ENCODE results near the gene TP53BP2. TPM values are rescaled to one million over a fixed set of nuclear protein-coding genes. Genes with fewer than 3 reads are reported as not detected.

The TP53BP2 gene
- total RNA-seq, 4 donors from 2014 or later = 33.9 to 73.2 (median 52.3) TPM

DNA sequence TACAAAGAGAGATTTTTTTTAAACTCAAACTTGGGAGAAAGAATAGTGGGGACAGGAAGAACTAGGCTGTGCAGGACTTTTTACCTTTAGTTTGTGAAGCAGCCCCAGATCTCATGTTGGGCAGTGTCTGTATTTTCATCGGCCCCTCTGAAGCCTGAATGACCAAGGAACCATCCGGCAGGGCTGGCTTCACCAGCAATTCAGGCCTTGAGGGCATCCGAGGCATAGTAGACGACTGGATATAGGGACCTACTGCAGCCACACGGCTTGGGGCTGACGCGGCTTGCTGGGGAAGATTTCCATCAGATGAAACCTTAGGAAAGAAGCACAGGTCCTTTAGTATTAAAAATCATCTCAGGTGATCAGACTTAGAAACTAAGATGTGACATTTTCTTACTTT, 43.7 kb downstream of the TP53BP2 start:
- H3K4me1 ChIP-seq = no peaks in the 10 kb centered on the region
- no peak overlapping the region for H3K27ac ChIP-seq
- no peaks in the 10 kb centered on the region for H3K27me3 ChIP-seq
- H3K4me3 ChIP-seq = no peak overlapping the region
- TF ChIP-seq, protein P1, sequence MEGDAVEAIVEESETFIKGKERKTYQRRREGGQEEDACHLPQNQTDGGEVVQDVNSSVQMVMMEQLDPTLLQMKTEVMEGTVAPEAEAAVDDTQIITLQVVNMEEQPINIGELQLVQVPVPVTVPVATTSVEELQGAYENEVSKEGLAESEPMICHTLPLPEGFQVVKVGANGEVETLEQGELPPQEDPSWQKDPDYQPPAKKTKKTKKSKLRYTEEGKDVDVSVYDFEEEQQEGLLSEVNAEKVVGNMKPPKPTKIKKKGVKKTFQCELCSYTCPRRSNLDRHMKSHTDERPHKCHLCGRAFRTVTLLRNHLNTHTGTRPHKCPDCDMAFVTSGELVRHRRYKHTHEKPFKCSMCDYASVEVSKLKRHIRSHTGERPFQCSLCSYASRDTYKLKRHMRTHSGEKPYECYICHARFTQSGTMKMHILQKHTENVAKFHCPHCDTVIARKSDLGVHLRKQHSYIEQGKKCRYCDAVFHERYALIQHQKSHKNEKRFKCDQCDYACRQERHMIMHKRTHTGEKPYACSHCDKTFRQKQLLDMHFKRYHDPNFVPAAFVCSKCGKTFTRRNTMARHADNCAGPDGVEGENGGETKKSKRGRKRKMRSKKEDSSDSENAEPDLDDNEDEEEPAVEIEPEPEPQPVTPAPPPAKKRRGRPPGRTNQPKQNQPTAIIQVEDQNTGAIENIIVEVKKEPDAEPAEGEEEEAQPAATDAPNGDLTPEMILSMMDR (IDR thresholded peaks at IDR 0.05) = no peak
- TF ChIP-seq EP300 (IDR thresholded peaks at IDR 0.05) = no peak
- no peak for TF ChIP-seq POLR2A (IDR thresholded peaks at IDR 0.05)
- H3K36me3 ChIP-seq = peaks cover 4 to 96% (median 22%) of the 10 kb centered on the region in 3 donors
- DNase-seq (ENCODE audit: low spot score in 2 of 2) = no peak
- WGBS, 2 donors = 88 to 90% methylated on average over 7 of the region's 7 CpGs
- no peaks in the 10 kb centered on the region for H3K9me3 ChIP-seq

DNA sequence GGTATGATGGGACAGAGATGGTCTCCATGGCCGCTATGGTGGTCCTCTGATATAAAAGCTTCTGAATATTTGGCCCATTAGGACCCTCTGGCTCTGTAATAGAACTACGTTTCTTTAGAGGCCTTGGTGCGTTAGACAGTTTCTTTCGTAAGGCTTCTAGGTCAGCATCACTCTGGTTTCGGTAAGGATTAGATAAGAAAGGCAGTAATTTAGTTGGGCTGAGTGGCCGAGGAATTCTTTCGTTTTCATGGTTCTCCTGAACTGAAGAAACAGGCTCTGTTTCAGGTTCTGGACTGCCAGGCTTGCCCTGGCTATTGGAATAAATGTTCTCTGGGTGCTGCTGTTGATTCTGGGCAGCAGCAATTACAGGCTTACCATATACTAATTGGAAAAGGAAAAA, 49.5 kb downstream of the TP53BP2 start:
- no peak for TF ChIP-seq POLR2A (IDR thresholded peaks at IDR 0.05)
- no peak for TF ChIP-seq EP300 (IDR thresholded peaks at IDR 0.05)
- TF ChIP-seq, protein P1 (IDR thresholded peaks at IDR 0.05) = no peak
- H3K27ac ChIP-seq = no peak overlapping the region
- no peak for DNase-seq (ENCODE audit: low spot score in 2 of 2)
- H3K27me3 ChIP-seq = no peaks in the 10 kb centered on the region
- WGBS, 2 donors = 95 to 96% methylated on average over 7 of the region's 7 CpGs
- H3K9me3 ChIP-seq = no peaks in the 10 kb centered on the region
- no peaks in the 10 kb centered on the region for H3K4me1 ChIP-seq
- no peak overlapping the region for H3K4me3 ChIP-seq
- peaks cover 4 to 73% (median 26%) of the 10 kb centered on the region in 3 donors for H3K36me3 ChIP-seq

DNA sequence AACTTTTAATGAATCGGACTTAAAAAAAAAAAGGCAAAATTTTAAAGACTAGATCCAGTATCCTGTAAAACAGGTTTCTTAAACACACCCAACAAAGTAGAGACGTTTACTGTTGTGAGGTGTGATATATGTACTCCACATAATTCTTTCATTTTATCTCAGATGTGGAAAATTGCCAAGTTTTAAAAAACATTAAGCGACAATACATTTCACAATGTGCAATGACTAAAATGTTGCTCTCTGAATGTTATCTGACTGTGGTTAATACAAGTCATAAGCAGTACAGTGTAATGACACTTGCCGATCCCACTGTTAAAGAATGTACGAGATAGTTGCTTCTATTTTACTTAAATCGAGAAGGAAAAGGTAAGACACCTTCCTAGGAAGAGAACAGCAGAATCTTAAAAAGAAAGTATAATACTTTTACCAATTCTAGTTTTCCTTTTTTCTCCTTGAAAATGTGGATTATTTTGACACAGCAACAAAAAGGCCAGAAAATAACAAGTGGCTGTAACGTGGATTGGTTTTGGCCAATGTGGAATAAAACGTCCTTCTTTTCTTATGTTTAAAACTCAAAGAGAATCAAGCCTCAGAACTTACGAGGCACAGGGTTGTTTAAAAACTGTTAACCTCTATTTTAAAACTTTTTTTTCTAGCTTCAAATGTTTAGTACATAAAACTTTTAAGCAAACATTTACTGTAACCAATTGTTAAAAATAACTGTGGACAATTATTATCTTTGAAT, 51.4 kb downstream of the TP53BP2 start:
- no peak overlapping the region for H3K4me3 ChIP-seq
- 87% methylated on average over 9 of the region's 9 CpGs for WGBS, 2 donors
- peaks cover 0 to 56% (median 21%) of the 10 kb centered on the region in 3 donors for H3K36me3 ChIP-seq

DNA sequence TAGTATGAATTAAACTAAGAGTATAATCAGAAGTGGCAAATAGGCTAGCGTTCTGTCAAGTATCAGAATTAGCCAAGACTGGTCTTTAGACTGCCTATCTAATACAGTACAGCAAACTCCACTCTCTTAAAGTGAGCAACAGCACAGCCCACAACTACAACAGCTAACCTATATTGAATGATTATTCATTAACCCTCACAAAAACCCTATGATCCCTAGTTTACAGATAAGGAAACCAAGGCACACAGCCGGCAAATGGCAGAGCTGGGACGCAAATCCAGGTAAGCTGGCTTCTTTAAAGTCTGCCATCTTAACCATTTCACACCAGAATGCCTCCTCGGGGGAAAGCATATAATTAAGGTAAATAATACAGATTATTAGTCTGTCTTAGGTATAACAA, 52.0 kb downstream of the TP53BP2 start:
- Histone ChIP-seq H3K9me3 (no peaks in the 10 kb centered on the region), H3K4me1 (no peaks in the 10 kb centered on the region), H3K4me3 (no peak overlapping the region), H3K36me3 (peaks cover 0 to 52% (median 20%) of the 10 kb centered on the region in 3 donors), H3K27ac (no peak overlapping the region), H3K27me3 (no peaks in the 10 kb centered on the region)
- TF ChIP-seq POLR2A (IDR thresholded peaks at IDR 0.05) = no peak
- TF ChIP-seq EP300 (IDR thresholded peaks at IDR 0.05) = no peak
- TF ChIP-seq, protein P1 (IDR thresholded peaks at IDR 0.05) = no peak
- DNase-seq (ENCODE audit: low spot score in 2 of 2) = no peak
- 94 to 96% methylated on average over 4 of the region's 4 CpGs for WGBS, 2 donors

More for the DNA sequence above, 51.4 kb downstream of the TP53BP2 start:
- Histone ChIP-seq H3K27ac (no peak overlapping the region), H3K4me1 (no peaks in the 10 kb centered on the region), H3K27me3 (no peaks in the 10 kb centered on the region), H3K9me3 (no peaks in the 10 kb centered on the region)
- TF ChIP-seq, protein P1 (IDR thresholded peaks at IDR 0.05) = no peak
- no peak for TF ChIP-seq EP300 (IDR thresholded peaks at IDR 0.05)
- no peak for TF ChIP-seq POLR2A (IDR thresholded peaks at IDR 0.05)
- DNase-seq (ENCODE audit: low spot score in 2 of 2) = no peak

DNA sequence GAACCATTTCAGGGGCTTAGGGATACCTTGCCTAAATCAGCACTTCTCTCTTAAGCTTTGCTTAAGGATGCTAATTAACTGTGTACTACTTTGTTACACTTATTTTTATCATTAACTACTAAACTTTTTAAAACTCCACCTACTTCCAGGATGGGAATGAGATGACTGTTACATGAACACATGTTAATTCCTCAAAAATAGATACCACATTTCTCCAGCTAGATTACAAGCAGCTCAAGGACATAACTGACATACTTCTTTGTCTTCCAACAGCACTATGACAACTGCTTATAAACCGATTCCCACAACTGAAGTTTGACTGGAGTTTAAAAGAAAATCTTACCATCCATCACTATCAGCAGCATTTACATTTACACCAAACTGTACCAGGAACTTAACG, 53.7 kb downstream of the TP53BP2 start:
- no peak for DNase-seq (ENCODE audit: low spot score in 2 of 2)
- Histone ChIP-seq H3K27me3 (no peaks in the 10 kb centered on the region), H3K9me3 (no peaks in the 10 kb centered on the region), H3K4me1 (no peaks in the 10 kb centered on the region), H3K4me3 (no peak overlapping the region), H3K27ac (no peak overlapping the region), H3K36me3 (peaks cover 0 to 52% (median 7%) of the 10 kb centered on the region in 3 donors)
- 76 to 77% methylated on average over 2 of the region's 2 CpGs for WGBS, 2 donors
- TF ChIP-seq POLR2A (IDR thresholded peaks at IDR 0.05) (no peak), EP300 (IDR thresholded peaks at IDR 0.05) (no peak)
- TF ChIP-seq, protein P1 (IDR thresholded peaks at IDR 0.05) = no peak
